Measurements from ENCODE around the gene CASZ1. TPM values are rescaled to one million over a fixed set of nuclear protein-coding genes. Genes with fewer than 3 reads are reported as not detected.

CASZ1 gene
- total RNA-seq, 1 donor from 2014 or later: 0.62 TPM

DNA sequence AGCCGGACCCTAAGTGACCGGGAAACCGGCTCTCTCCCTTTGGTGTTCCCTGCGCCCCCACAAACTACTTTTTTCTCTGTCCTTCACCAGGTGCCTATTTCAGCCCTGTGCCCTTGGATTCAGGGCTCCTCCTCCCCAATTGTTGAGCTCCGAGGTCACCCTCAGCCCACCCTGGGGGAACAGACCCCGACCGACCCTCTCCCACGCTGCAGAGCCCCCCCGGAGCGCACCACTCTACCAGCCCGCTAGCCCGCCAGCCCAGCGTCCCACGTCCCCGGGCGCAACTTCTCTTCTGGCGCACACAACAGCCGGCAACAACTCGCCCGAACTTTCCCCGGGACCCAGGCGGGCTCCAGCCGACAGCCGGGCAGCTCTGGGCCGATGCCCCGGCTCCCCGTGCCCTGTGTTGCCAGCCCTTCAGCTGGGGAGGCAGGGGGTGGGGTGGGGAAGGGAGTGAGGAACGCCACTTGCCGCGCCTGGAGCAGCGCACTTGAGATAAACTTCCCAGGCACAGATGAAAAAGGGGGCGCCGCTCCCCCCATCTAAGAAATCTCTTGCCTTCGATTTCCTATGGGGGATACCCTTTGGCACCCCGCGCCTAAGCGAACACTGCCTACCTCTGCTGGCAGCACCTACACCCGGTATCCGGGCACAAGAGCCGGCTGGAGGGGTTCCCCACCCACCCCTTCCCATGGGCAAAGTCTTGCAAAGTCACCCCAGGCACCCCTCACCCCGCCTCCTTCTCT lies 997 bp downstream of the CASZ1 start:
- no peak for DNase-seq

- DNase-seq: no peak
Observed at GRCh38 chr1:10794724-10795275, 1.6 kb downstream of the CASZ1 start.

GRCh38 chr1:10793129-10793651 lies 3.3 kb downstream of the CASZ1 start:
- DNase-seq: no peak

GRCh38 chr1:10791105-10791951 lies 5.1 kb downstream of the CASZ1 start:
- DNase-seq: no peak

- DNase-seq: no peak
Observed at GRCh38 chr1:10789803-10790702, 6.4 kb downstream of the CASZ1 start.

GRCh38 chr1:10789047-10789791 lies 7.2 kb downstream of the CASZ1 start:
- no peak for DNase-seq

GRCh38 chr1:10788592-10789006 lies 7.8 kb downstream of the CASZ1 start:
- peak; percentile 10 for DNase-seq

GRCh38 chr1:10787286-10787685 lies 9.2 kb downstream of the CASZ1 start:
- no peak for DNase-seq

DNA sequence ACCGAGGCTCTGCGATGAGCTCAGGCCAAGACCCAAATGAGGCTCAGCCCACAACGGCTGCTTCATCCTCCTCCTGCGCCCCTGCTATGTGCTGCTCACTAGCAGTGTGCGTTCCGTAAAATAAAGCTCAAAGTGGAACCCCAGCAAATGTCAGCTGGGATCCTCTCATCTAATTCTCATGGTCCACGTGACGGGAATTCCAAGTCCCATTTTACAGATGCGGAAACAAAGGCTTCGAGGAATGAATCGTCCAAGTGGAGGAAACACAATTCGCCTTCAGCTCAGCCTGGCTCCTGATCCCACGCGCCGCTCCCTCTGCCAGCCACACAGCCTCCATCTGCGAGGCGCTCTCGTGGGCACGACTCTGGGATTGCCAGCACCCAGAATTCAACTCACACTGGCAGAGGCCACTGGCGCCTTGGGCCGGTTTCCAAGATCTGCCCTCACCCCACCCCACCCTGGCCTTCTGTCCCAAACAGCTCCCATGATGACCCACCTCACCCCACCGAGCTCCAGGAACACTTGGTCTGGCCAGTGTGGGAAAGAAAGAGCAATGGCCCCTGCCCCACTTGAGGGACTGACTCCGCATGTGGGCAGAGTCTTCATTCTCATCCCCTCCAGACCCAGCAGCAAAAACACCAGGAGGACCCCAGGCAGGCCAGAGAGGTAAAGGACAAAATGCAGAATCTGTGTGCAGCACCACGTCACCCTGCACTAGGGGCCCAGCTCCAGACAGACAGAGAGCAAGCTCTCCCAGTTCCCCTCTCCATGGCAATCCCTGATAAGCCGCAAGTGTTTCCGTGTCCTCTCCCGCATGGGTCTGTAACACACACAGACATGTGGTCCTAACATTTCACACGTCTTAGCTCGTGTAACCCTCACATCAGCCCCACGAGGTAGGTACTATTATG lies 10.5 kb downstream of the CASZ1 start:
- no peak for DNase-seq

GRCh38 chr1:10784998-10785727 lies 11.3 kb downstream of the CASZ1 start:
- no peak for DNase-seq

DNA sequence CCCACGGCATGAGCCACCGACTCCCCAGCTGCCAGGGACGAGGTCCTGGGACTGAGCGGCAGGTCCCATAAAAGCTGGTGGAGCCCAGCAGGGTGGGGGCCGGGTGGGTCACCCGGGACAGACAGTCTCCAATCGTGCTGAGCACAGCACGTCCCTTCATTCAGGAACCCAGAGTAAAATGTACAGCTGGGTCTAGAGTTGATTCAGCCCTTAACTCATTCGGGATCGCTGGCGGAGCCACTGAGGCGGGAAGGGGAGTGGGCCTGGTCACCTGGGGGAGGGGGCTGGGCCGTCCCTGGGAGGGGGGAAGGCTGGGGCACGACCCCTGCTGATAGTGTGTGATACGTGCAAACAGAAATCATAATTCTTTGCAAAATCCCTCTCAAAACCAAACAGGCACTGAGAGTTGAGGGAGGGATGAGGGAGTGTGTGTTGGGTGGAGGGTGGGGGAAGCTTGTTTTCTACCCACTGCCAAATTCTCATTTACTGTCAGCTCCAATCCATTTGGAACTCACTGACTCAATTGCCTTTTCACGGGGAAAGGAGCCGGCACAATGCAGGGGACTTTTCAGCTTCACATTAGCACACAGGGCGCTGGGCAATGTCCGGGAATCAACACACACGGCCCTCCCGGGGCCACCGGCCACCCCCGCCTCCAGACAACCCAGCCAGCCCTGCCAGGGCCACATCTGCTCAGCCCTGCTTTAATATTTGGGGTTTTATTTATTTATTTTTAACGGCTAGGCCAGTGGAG lies 13.8 kb downstream of the CASZ1 start:
- peak; percentile 11 for DNase-seq

DNA sequence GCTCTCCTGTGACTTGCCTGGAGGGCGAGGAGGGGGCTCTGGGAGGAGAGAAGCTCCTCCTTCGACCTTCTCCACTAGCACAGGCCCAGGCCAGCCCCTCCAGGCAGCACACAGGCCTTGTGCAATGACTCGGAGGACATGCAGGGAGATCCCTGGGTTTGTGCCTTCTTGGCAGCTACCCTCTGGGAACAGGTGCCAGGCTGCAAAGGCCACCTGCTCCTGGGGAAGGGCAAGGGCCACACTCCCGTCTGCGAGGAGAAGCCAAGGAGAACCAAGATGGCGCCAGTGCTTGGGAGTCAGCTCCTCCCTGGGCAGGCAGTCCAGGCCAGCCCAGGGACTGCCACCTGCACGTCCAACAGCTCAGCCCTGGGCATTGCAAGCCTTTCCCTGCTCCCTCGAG lies 15.3 kb downstream of the CASZ1 start:
- no peak for DNase-seq

DNA sequence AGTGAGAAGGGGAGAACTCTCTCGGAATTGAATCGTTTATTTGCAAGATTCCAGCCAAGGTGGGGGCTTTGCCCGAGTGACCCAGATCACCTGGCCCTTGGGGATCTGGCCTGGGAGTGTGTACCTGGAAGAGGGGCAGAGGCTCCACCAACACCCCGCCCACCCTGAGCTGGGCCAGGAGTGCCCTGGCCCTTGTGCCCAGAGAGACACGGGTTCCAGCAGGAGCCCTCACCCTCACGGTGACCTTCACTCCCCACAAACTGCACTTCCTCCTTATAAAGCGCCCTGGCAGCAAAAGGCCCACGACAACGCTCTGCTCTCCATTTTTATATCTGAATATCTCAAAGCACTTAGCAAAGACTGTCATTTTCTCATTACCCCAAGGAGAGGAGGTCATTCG lies 16.6 kb downstream of the CASZ1 start:
- DNase-seq: no peak

DNA sequence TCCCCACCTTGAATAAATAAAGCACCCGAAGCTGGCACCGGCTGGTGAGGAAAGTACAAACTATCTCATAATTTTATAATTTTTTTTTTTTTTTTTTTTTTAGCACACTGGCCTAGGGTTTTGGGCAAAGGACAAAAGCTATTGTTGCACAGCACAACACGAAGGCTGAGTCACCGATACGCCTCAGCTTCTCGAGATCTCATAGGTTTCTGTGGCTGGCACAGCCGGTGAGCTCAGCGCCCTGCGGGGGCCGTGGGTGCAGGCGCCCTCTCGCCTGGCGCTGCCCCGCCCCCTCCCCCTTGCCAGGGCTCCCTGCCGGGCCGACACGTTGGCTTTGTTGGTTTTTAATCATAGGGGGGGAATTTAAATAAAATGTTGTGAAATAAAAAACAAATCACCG lies 17.2 kb downstream of the CASZ1 start:
- DNase-seq: no peak

- DNase-seq: no peak
Observed at GRCh38 chr1:10778640-10779039, 17.8 kb downstream of the CASZ1 start.

DNA sequence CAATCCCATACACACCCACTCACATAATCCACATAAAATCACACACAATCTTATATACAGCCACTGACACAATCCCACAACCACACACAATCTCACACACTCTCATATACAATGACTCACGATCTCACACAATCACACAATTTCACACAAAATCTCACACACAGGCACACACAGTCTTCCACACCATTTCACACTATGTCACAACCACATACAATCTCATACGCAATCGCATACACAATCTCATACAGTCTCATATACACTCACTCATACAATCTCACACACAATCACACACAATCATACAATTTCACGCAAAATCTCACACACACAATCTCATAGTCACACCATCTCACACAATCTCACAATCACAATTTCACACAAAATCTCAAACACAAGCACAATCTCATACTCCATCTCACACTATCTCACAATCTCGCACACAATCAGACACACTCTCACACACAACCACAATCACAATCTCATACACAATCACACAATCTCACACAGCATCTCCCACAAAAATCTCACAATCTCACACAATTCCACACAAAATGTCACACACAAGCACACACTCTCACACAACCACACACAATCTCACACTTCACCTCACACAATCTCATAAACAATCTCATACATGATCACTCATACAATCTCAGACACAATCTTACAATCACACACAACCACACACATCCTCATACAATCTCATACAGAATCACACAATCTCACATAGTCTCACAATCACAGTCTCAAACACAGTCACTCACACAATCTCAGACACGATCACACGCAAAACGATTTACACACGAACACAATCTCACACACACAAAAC lies 18.5 kb downstream of the CASZ1 start:
- no peak for DNase-seq

DNA sequence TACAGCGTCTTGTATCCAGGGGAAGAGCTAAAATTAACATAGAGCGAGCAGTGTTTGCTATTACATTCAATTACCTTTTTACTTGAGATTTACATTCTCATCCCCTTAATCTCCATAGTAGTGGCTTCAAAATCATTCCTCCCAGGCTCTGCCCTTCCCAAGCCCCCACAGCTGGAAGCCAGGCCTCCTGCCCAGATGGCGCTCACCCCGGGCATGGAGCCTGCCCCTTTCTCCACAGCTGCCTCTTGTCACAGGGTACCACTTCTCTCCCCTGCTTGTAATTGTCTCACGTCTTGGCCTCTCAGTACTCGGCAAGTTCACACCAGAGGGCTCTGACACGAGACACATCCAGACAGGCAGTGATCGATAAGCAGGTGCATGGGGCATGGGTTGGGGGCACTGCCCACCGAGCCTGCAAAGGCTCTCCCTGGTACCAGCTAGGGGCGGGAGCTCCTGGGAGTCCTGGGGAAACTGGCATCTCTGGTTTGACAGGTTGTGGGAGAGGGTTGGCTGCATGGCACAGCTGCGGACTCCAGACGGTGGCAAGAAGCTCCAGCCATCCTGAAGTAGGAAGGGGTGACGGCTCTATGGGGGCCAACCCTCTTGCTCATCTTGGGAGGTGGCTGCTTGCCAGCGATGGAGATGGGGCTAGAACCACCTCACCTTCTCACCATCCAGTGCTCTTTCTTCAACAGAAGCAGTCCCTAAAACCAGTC lies 20.1 kb downstream of the CASZ1 start:
- DNase-seq: no peak

Data from occipital lobe (tissue), 2 donors.